Measurements from ENCODE around the gene PPIL4.
A peak's percentile ranks its signal among the peaks of the same experiment; 100 is the strongest.
"Not testable (repeated sequence)": the region's sequence is repeated elsewhere in the genome, so short reads cannot be mapped to it uniquely, and the experiment has no call there.

The PPIL4 gene

DNA sequence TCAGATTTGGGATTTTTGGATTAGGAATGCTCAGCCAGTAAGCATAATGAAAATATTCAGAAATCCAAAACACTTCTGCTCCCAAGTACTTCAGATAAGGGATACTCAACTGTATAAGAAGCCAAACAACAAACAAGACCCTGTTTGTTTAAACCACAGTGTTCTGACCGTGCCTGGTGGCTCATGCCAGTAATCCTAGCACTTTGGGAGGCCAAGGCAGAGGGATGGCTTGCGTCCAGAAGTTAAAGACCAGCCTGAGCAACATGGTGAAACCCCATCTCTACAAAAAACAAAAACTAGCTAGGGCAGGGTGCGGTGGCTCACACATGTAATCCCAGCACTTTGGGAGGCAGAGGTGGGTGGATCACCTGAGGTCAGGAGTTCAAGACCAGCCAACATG lies 85.6 kb downstream of the PPIL4 start:
- not testable (repeated sequence) for H3K27me3 ChIP-seq (ENCODE audit: control insufficient read depth, insufficient read depth, low read length); H3K4me1 ChIP-seq (ENCODE audit: control insufficient read depth, insufficient read depth, low read length); H3K4me3 ChIP-seq (ENCODE audit: low read length); H3K9ac ChIP-seq (ENCODE audit: low read length); H3K27ac ChIP-seq (ENCODE audit: low read depth, low read length); H3K36me3 ChIP-seq (ENCODE audit: control insufficient read depth, insufficient read depth, low read length)

- Histone ChIP-seq H3K4me1 (ENCODE audit: control insufficient read depth, insufficient read depth, low read length) (peaks cover 6% of the 10 kb centered on the region), H3K27ac (ENCODE audit: low read depth, low read length) (no peak overlapping the region), H3K4me3 (ENCODE audit: low read length) (no peak overlapping the region), H3K36me3 (ENCODE audit: control insufficient read depth, insufficient read depth, low read length) (no peaks in the 10 kb centered on the region), H3K27me3 (ENCODE audit: control insufficient read depth, insufficient read depth, low read length) (no peaks in the 10 kb centered on the region), H3K9ac (ENCODE audit: low read length) (no peak overlapping the region)
Measured at GRCh38 chr6:149459761-149460160, 86.1 kb downstream of the PPIL4 start.

DNA sequence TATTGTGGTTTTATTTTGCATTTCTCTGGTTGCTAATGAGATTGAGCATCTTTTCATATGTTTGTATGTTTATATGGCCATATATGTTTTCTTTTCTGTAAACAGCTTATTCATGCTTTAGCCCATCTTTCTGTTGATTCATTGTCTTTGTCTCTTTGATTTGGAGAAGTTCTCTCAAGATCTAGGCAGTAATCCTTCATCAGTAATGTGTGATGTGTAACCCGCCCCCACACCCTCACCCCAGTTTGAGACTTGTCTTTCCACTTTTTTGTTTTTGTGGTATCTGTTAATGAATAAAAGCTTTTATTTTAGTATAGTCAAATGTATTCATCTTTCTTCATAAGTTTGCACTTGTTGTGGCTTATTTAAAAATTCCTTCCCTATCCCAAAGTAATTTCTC lies 87.0 kb downstream of the PPIL4 start:
- H3K4me3 ChIP-seq (ENCODE audit: low read length), result no peak overlapping the region
- no peaks in the 10 kb centered on the region for H3K27me3 ChIP-seq (ENCODE audit: control insufficient read depth, insufficient read depth, low read length)
- H3K4me1 ChIP-seq (ENCODE audit: control insufficient read depth, insufficient read depth, low read length), result peaks cover 10% of the 10 kb centered on the region
- no peaks in the 10 kb centered on the region for H3K36me3 ChIP-seq (ENCODE audit: control insufficient read depth, insufficient read depth, low read length)
- no peak overlapping the region for H3K9ac ChIP-seq (ENCODE audit: low read length)
- no peak overlapping the region for H3K27ac ChIP-seq (ENCODE audit: low read depth, low read length)

DNA sequence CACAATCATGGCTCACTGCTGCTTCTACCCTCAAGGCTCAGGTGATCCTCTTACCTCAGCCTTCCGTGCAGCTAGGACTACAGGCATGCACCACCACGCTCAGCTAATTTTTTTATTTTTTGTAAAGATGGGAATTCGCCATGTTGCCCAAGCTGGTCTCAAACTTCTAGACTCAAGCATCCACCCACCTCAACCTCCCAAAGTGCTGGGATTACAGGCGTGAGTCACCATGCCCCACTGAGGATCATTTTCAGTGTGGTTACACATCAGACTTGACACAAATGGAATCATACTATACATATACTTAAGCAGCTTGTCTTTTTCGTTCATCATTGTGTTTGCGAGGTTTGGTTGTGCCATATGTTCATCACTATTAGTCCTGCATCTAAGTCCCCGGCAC lies 87.6 kb downstream of the PPIL4 start:
- H3K27ac ChIP-seq (ENCODE audit: low read depth, low read length), result no peak overlapping the region
- no peak overlapping the region for H3K4me3 ChIP-seq (ENCODE audit: low read length)
- H3K4me1 ChIP-seq (ENCODE audit: control insufficient read depth, insufficient read depth, low read length), result peaks cover 12% of the 10 kb centered on the region
- H3K27me3 ChIP-seq (ENCODE audit: control insufficient read depth, insufficient read depth, low read length), result no peaks in the 10 kb centered on the region
- no peaks in the 10 kb centered on the region for H3K36me3 ChIP-seq (ENCODE audit: control insufficient read depth, insufficient read depth, low read length)
- no peak overlapping the region for H3K9ac ChIP-seq (ENCODE audit: low read length)

GRCh38 chr6:149457316-149457884 lies 88.4 kb downstream of the PPIL4 start:
- peaks cover 12% of the 10 kb centered on the region for H3K4me1 ChIP-seq (ENCODE audit: control insufficient read depth, insufficient read depth, low read length)
- H3K27me3 ChIP-seq (ENCODE audit: control insufficient read depth, insufficient read depth, low read length), result no peaks in the 10 kb centered on the region
- no peak overlapping the region for H3K4me3 ChIP-seq (ENCODE audit: low read length)
- H3K36me3 ChIP-seq (ENCODE audit: control insufficient read depth, insufficient read depth, low read length), result no peaks in the 10 kb centered on the region
- no peak overlapping the region for H3K27ac ChIP-seq (ENCODE audit: low read depth, low read length)
- H3K9ac ChIP-seq (ENCODE audit: low read length), result no peak overlapping the region

DNA sequence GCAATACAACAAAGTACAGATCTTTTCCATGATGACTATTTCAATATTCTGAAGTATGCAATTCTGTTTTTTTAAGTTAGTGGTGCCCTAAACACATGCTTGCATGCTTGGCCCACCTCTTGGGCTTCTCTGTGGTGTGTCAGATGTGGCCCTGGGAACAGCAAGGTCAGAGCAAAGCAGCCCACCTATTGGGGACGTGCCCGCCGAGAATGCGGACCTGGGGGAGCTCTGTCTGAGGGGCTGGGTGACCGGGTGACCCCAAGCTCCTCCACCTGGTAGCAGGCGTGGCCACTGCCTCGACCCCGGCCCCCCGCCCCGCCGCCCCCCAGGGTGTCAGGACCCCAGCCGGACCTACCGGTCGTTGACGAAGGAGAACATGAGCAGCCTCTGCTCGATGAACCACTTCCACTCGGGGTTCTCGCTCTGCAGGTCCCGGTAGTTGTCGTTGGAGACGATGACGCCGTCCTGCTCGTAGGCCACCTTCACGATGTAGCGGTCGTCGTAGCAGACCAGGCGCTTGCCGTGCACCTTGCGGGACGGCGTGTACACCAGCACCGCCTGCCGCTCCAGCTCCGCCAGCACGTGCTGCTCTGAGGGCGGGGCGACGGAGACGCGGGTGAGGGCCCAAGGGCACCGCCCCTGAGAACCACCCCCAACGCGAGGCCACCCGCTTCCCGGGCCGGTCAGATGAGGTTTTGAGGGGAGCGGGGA lies 89.4 kb downstream of the PPIL4 start:
- Histone ChIP-seq H3K9ac (ENCODE audit: low read length) (no peak overlapping the region), H3K36me3 (ENCODE audit: control insufficient read depth, insufficient read depth, low read length) (no peaks in the 10 kb centered on the region), H3K27ac (ENCODE audit: low read depth, low read length) (no peak overlapping the region), H3K27me3 (ENCODE audit: control insufficient read depth, insufficient read depth, low read length) (no peaks in the 10 kb centered on the region), H3K4me1 (ENCODE audit: control insufficient read depth, insufficient read depth, low read length) (peaks cover 12% of the 10 kb centered on the region), H3K4me3 (ENCODE audit: low read length) (no peak overlapping the region)

- Histone ChIP-seq H3K4me3 (ENCODE audit: low read length) (no peak overlapping the region), H3K4me1 (ENCODE audit: control insufficient read depth, insufficient read depth, low read length) (peaks cover 12% of the 10 kb centered on the region), H3K27ac (ENCODE audit: low read depth, low read length) (peak overlapping the region; percentile 63), H3K27me3 (ENCODE audit: control insufficient read depth, insufficient read depth, low read length) (no peaks in the 10 kb centered on the region), H3K36me3 (ENCODE audit: control insufficient read depth, insufficient read depth, low read length) (no peaks in the 10 kb centered on the region), H3K9ac (ENCODE audit: low read length) (no peak overlapping the region)
Measured at GRCh38 chr6:149455031-149455732, 90.7 kb downstream of the PPIL4 start.
